LNCaP clone FGC (cell line): ENCODE results near the gene VMP1.

Experiments used
- DNase-seq: peaks from one replicate; pipeline ENCODE4 v3.0.0-alpha.2; 2011; ENCODE audit warnings: low read depth
- H3K4me3 ChIP-seq: 2 replicates; pipeline ENCODE4 v1.5.1; 2011; ENCODE audit warnings: mild to moderate bottlenecking, low read depth, low read length, control low read depth
- CTCF ChIP-seq: IDR thresholded peaks from 2 replicates; pipeline ENCODE4 v1.5.1; 2012; ENCODE audit warnings: mild to moderate bottlenecking; ENCODE audit not compliant: control insufficient read depth, insufficient read depth; ENCODE audit errors: extremely low read depth

Gene VMP1

GRCh38 chr17:59767176-59767575 lies 59.7 kb downstream of the VMP1 start:
- no peak overlapping the region for H3K4me3 ChIP-seq
- no peak for TF ChIP-seq CTCF
- no peak for DNase-seq

GRCh38 chr17:59769887-59770286 lies 62.4 kb downstream of the VMP1 start:
- DNase-seq = no peak
- H3K4me3 ChIP-seq = no peak overlapping the region
- no peak for TF ChIP-seq CTCF

- DNase-seq = no peak
- TF ChIP-seq CTCF = no peak
- no peak overlapping the region for H3K4me3 ChIP-seq
Measured at GRCh38 chr17:59771093-59771492, 63.6 kb downstream of the VMP1 start.

GRCh38 chr17:59775786-59776350 lies 68.4 kb downstream of the VMP1 start:
- no peak overlapping the region for H3K4me3 ChIP-seq
- no peak for DNase-seq
- no peak for TF ChIP-seq CTCF

- TF ChIP-seq CTCF = no peak
- DNase-seq = no peak
- H3K4me3 ChIP-seq = no peak overlapping the region
Measured at GRCh38 chr17:59776577-59776976, 69.1 kb downstream of the VMP1 start.

- TF ChIP-seq CTCF = no peak
- no peak for DNase-seq
- H3K4me3 ChIP-seq = no peak overlapping the region
Measured at GRCh38 chr17:59777033-59777432, 69.6 kb downstream of the VMP1 start.

GRCh38 chr17:59778996-59779395 lies 71.5 kb downstream of the VMP1 start:
- TF ChIP-seq CTCF = no peak
- DNase-seq = no peak
- no peak overlapping the region for H3K4me3 ChIP-seq
